Measurements from ENCODE around the gene APCDD1.

The APCDD1 gene

GRCh38 chr18:10417191-10417590, 37.2 kb upstream of the APCDD1 start:
- Histone ChIP-seq H3K36me3 (ENCODE audit: control insufficient read depth in 2 of 2, insufficient read depth in 2 of 2, low read length in 2 of 2) (no peaks in the 10 kb centered on the region), H3K4me3 (ENCODE audit: low read length in 2 of 2) (no peak overlapping the region), H3K9me3 (ENCODE audit: control insufficient read depth in 2 of 2, low read length in 2 of 2) (peaks cover 0 to 2% of the 10 kb centered on the region in 2 donors), H3K27ac (ENCODE audit: low read length) (peak overlapping the region; percentile 62), H3K9ac (ENCODE audit: low read length in 2 of 2) (no peak overlapping the region), H3K4me1 (ENCODE audit: control insufficient read depth, insufficient read depth, low read length) (peaks cover 23% of the 10 kb centered on the region), H3K27me3 (ENCODE audit: control insufficient read depth in 1 of 2, insufficient read depth in 2 of 2, low read length in 2 of 2) (no peaks in the 10 kb centered on the region)

- no peaks in the 10 kb centered on the region for H3K27me3 ChIP-seq (ENCODE audit: control insufficient read depth in 1 of 2, insufficient read depth in 2 of 2, low read length in 2 of 2)
- peaks cover 0 to 2% of the 10 kb centered on the region in 2 donors for H3K9me3 ChIP-seq (ENCODE audit: control insufficient read depth in 2 of 2, low read length in 2 of 2)
- no peak overlapping the region for H3K9ac ChIP-seq (ENCODE audit: low read length in 2 of 2)
- peaks cover 25% of the 10 kb centered on the region for H3K4me1 ChIP-seq (ENCODE audit: control insufficient read depth, insufficient read depth, low read length)
- H3K27ac ChIP-seq (ENCODE audit: low read length): peak overlapping the region; percentile 62
- no peak overlapping the region for H3K4me3 ChIP-seq (ENCODE audit: low read length in 2 of 2)
- no peaks in the 10 kb centered on the region for H3K36me3 ChIP-seq (ENCODE audit: control insufficient read depth in 2 of 2, insufficient read depth in 2 of 2, low read length in 2 of 2)
Observed at GRCh38 chr18:10417664-10418063, 36.8 kb upstream of the APCDD1 start.

GRCh38 chr18:10418836-10419235, 35.6 kb upstream of the APCDD1 start:
- Histone ChIP-seq H3K27me3 (ENCODE audit: control insufficient read depth in 1 of 2, insufficient read depth in 2 of 2, low read length in 2 of 2) (no peaks in the 10 kb centered on the region), H3K9me3 (ENCODE audit: control insufficient read depth in 2 of 2, low read length in 2 of 2) (peaks cover 0 to 2% of the 10 kb centered on the region in 2 donors), H3K27ac (ENCODE audit: low read length) (no peak overlapping the region), H3K36me3 (ENCODE audit: control insufficient read depth in 2 of 2, insufficient read depth in 2 of 2, low read length in 2 of 2) (no peaks in the 10 kb centered on the region), H3K4me1 (ENCODE audit: control insufficient read depth, insufficient read depth, low read length) (peaks cover 24% of the 10 kb centered on the region), H3K4me3 (ENCODE audit: low read length in 2 of 2) (no peak overlapping the region), H3K9ac (ENCODE audit: low read length in 2 of 2) (no peak overlapping the region)

- H3K9ac ChIP-seq (ENCODE audit: low read length in 2 of 2): no peak overlapping the region
- peaks cover 25% of the 10 kb centered on the region for H3K4me1 ChIP-seq (ENCODE audit: control insufficient read depth, insufficient read depth, low read length)
- H3K36me3 ChIP-seq (ENCODE audit: control insufficient read depth in 2 of 2, insufficient read depth in 2 of 2, low read length in 2 of 2): no peaks in the 10 kb centered on the region
- no peak overlapping the region for H3K4me3 ChIP-seq (ENCODE audit: low read length in 2 of 2)
- H3K27me3 ChIP-seq (ENCODE audit: control insufficient read depth in 1 of 2, insufficient read depth in 2 of 2, low read length in 2 of 2): no peaks in the 10 kb centered on the region
- H3K9me3 ChIP-seq (ENCODE audit: control insufficient read depth in 2 of 2, low read length in 2 of 2): peaks cover 0 to 2% of the 10 kb centered on the region in 2 donors
- H3K27ac ChIP-seq (ENCODE audit: low read length): no peak overlapping the region
Observed at GRCh38 chr18:10419420-10420103, 34.9 kb upstream of the APCDD1 start.

GRCh38 chr18:10420561-10421352, 33.7 kb upstream of the APCDD1 start:
- peaks cover 25% of the 10 kb centered on the region for H3K4me1 ChIP-seq (ENCODE audit: control insufficient read depth, insufficient read depth, low read length)
- no peak overlapping the region for H3K27ac ChIP-seq (ENCODE audit: low read length)
- H3K9me3 ChIP-seq (ENCODE audit: control insufficient read depth in 2 of 2, low read length in 2 of 2): peaks cover 0 to 2% of the 10 kb centered on the region in 2 donors
- H3K36me3 ChIP-seq (ENCODE audit: control insufficient read depth in 2 of 2, insufficient read depth in 2 of 2, low read length in 2 of 2): no peaks in the 10 kb centered on the region
- H3K27me3 ChIP-seq (ENCODE audit: control insufficient read depth in 1 of 2, insufficient read depth in 2 of 2, low read length in 2 of 2): no peaks in the 10 kb centered on the region
- no peak overlapping the region for H3K9ac ChIP-seq (ENCODE audit: low read length in 2 of 2)
- H3K4me3 ChIP-seq (ENCODE audit: low read length in 2 of 2): no peak overlapping the region

- Histone ChIP-seq H3K27ac (ENCODE audit: low read length) (no peak overlapping the region), H3K9me3 (ENCODE audit: control insufficient read depth in 2 of 2, low read length in 2 of 2) (peaks cover 0 to 2% of the 10 kb centered on the region in 2 donors), H3K4me1 (ENCODE audit: control insufficient read depth, insufficient read depth, low read length) (peaks cover 25% of the 10 kb centered on the region), H3K4me3 (ENCODE audit: low read length in 2 of 2) (no peak overlapping the region), H3K9ac (ENCODE audit: low read length in 2 of 2) (no peak overlapping the region), H3K36me3 (ENCODE audit: control insufficient read depth in 2 of 2, insufficient read depth in 2 of 2, low read length in 2 of 2) (no peaks in the 10 kb centered on the region), H3K27me3 (ENCODE audit: control insufficient read depth in 1 of 2, insufficient read depth in 2 of 2, low read length in 2 of 2) (no peaks in the 10 kb centered on the region)
Observed at GRCh38 chr18:10421859-10422258, 32.6 kb upstream of the APCDD1 start.

GRCh38 chr18:10422731-10423130, 31.7 kb upstream of the APCDD1 start:
- H3K9ac ChIP-seq (ENCODE audit: low read length in 2 of 2): no peak overlapping the region
- no peaks in the 10 kb centered on the region for H3K27me3 ChIP-seq (ENCODE audit: control insufficient read depth in 1 of 2, insufficient read depth in 2 of 2, low read length in 2 of 2)
- H3K4me1 ChIP-seq (ENCODE audit: control insufficient read depth, insufficient read depth, low read length): peaks cover 17% of the 10 kb centered on the region
- no peak overlapping the region for H3K4me3 ChIP-seq (ENCODE audit: low read length in 2 of 2)
- no peaks in the 10 kb centered on the region for H3K36me3 ChIP-seq (ENCODE audit: control insufficient read depth in 2 of 2, insufficient read depth in 2 of 2, low read length in 2 of 2)
- H3K27ac ChIP-seq (ENCODE audit: low read length): no peak overlapping the region
- peaks cover 0 to 2% of the 10 kb centered on the region in 2 donors for H3K9me3 ChIP-seq (ENCODE audit: control insufficient read depth in 2 of 2, low read length in 2 of 2)

GRCh38 chr18:10424585-10425307, 29.7 kb upstream of the APCDD1 start:
- Histone ChIP-seq H3K27ac (ENCODE audit: low read length) (no peak overlapping the region), H3K4me1 (ENCODE audit: control insufficient read depth, insufficient read depth, low read length) (peaks cover 11% of the 10 kb centered on the region), H3K9me3 (ENCODE audit: control insufficient read depth in 2 of 2, low read length in 2 of 2) (peaks cover 0 to 2% of the 10 kb centered on the region in 2 donors), H3K9ac (ENCODE audit: low read length in 2 of 2) (no peak overlapping the region), H3K4me3 (ENCODE audit: low read length in 2 of 2) (no peak overlapping the region), H3K36me3 (ENCODE audit: control insufficient read depth in 2 of 2, insufficient read depth in 2 of 2, low read length in 2 of 2) (no peaks in the 10 kb centered on the region), H3K27me3 (ENCODE audit: control insufficient read depth in 1 of 2, insufficient read depth in 2 of 2, low read length in 2 of 2) (no peaks in the 10 kb centered on the region)

- Histone ChIP-seq H3K27me3 (ENCODE audit: control insufficient read depth in 1 of 2, insufficient read depth in 2 of 2, low read length in 2 of 2) (no peaks in the 10 kb centered on the region), H3K36me3 (ENCODE audit: control insufficient read depth in 2 of 2, insufficient read depth in 2 of 2, low read length in 2 of 2) (no peaks in the 10 kb centered on the region), H3K27ac (ENCODE audit: low read length) (no peak overlapping the region), H3K4me3 (ENCODE audit: low read length in 2 of 2) (no peak overlapping the region), H3K9ac (ENCODE audit: low read length in 2 of 2) (no peak overlapping the region), H3K4me1 (ENCODE audit: control insufficient read depth, insufficient read depth, low read length) (peaks cover 30% of the 10 kb centered on the region), H3K9me3 (ENCODE audit: control insufficient read depth in 2 of 2, low read length in 2 of 2) (no peaks in the 10 kb centered on the region)
Observed at GRCh38 chr18:10430677-10431076, 23.8 kb upstream of the APCDD1 start.

- Histone ChIP-seq H3K4me3 (ENCODE audit: low read length in 2 of 2) (no peak overlapping the region), H3K9me3 (ENCODE audit: control insufficient read depth in 2 of 2, low read length in 2 of 2) (no peaks in the 10 kb centered on the region), H3K36me3 (ENCODE audit: control insufficient read depth in 2 of 2, insufficient read depth in 2 of 2, low read length in 2 of 2) (no peaks in the 10 kb centered on the region), H3K9ac (ENCODE audit: low read length in 2 of 2) (no peak overlapping the region), H3K27ac (ENCODE audit: low read length) (no peak overlapping the region), H3K27me3 (ENCODE audit: control insufficient read depth in 1 of 2, insufficient read depth in 2 of 2, low read length in 2 of 2) (no peaks in the 10 kb centered on the region), H3K4me1 (ENCODE audit: control insufficient read depth, insufficient read depth, low read length) (peaks cover 30% of the 10 kb centered on the region)
Observed at GRCh38 chr18:10431680-10432079, 22.8 kb upstream of the APCDD1 start.

Measured in stomach smooth muscle (tissue), 2 donors.